Measurements from ENCODE around the gene DOCK8.

GRCh38 chr9:257957-258356 lies 43.3 kb downstream of the DOCK8 start:
- TF ChIP-seq L3MBTL2 (conservative IDR thresholded peaks at IDR 0.05), result no peak
- no peak for TF ChIP-seq LEF1 (IDR thresholded peaks at IDR 0.05; ENCODE audit: borderline replicate concordance)
- TF ChIP-seq TARDBP (IDR thresholded peaks at IDR 0.05), result no peak
- TF ChIP-seq CTBP1 (IDR thresholded peaks at IDR 0.05; ENCODE audit: borderline replicate concordance), result no peak
- TF ChIP-seq FOXM1 (IDR thresholded peaks at IDR 0.05; ENCODE audit: borderline replicate concordance), result no peak
